HCT116 (cell line): ENCODE measurements around the gene MRPL58. TPM values are rescaled to one million over a fixed set of nuclear protein-coding genes. Genes with fewer than 3 reads are reported as not detected.

Experiments used
- ATAC-seq: fragments of 200-7000 bp; cut with Tn5 transposase; 2 replicates; pipeline ENCODE4 v1.9.1; 2020; ENCODE audit warnings: mild to moderate bottlenecking, moderate library complexity
- BruUV-seq: library from RNA; stranded (reverse); fragments of 400-500 nt; replicated peaks from 2 replicates; lab custom pipeline; 2021; lab: Mats Ljungman, UMichigan
- CTCF ChIA-PET: fragments of 300-600 bp; sonication (Branson Sonifier 250); formaldehyde crosslinking; loops from one replicate; lab custom pipeline; 2021; ENCODE audit warnings: antibody characterized with exemption; lab: Charles Lee
- POLR2A ChIA-PET: fragments of 300-600, 350-600 bp; sonication (Branson Sonifier 250); formaldehyde crosslinking; loops from one replicate; lab custom pipeline; 2021; ENCODE audit warnings: antibody characterized with exemption; lab: Charles Lee
- RAD21 ChIA-PET, 2 experiments: fragments of 300-600 bp; sonication (Branson Sonifier 250); formaldehyde crosslinking; loops; one replicate each; lab custom pipeline; 2023; ENCODE audit warnings: low total read pairs in 2 of 2; ENCODE audit not compliant: uncharacterized antibody in 2 of 2, unreplicated experiment in 2 of 2, low non-redundant PET in 1 of 2; lab: Charles Lee
- DNase-seq: peaks from one replicate; pipeline ENCODE4 v3.0.0-alpha.2; 2010; ENCODE audit warnings: low read depth, low spot score
- H2AFZ ChIP-seq: fragments of 200-600 bp; shearing (Covaris generic), sonication (generic); 2 replicates; pipeline ENCODE4 v1.6.1; 2017; ENCODE audit warnings: low read depth, mixed run types, mixed read lengths, antibody characterized with exemption, low read length; ENCODE audit not compliant: poor library complexity, severe bottlenecking
- H3K27ac ChIP-seq: 2 replicates; pipeline ENCODE4 v1.5.1; 2012; ENCODE audit warnings: low read depth, low read length
- H3K27me3 ChIP-seq: fragments of 200-600 bp; sonication (generic); 2 replicates; pipeline ENCODE4 v1.6.1; 2016; ENCODE audit warnings: mixed run types, low read length, mixed read lengths; ENCODE audit not compliant: insufficient read depth
- H3K36me3 ChIP-seq, 2 experiments: fragments of 200-500 bp in 1 of 2; fragments of 200-600 bp in 1 of 2; sonication (Bioruptor generic) in 1 of 2; sonication (generic) in 1 of 2; 2 replicates each; pipeline versions ENCODE4 v1.5.1 to v1.6.1; 2014 to 2016; ENCODE audit warnings: low read length in 2 of 2, inconsistent platforms in 1 of 2, mixed read lengths in 1 of 2, mixed run types in 1 of 2; ENCODE audit not compliant: insufficient read depth in 2 of 2, control insufficient read depth in 1 of 2
- H3K4me1 ChIP-seq, 2 experiments: fragments of 200-600 bp in 1 of 2; sonication (generic) in 1 of 2; 2 replicates each; pipeline versions ENCODE4 v1.5.1 to v1.6.1; 2012 to 2017; ENCODE audit warnings: low read length in 2 of 2, inconsistent platforms in 1 of 2, mild to moderate bottlenecking in 1 of 2, mixed read lengths in 1 of 2, mixed run types in 1 of 2, moderate library complexity in 1 of 2; ENCODE audit not compliant: insufficient read depth in 2 of 2, control insufficient read depth in 1 of 2
- H3K4me2 ChIP-seq: fragments of 200-600 bp; sonication (generic); 2 replicates; pipeline ENCODE4 v1.6.1; 2017; ENCODE audit warnings: mixed run types, low read length, mixed read lengths
- H3K4me3 ChIP-seq, 2 experiments: fragments of 200-600 bp in 1 of 2; sonication (generic) in 1 of 2; replicated peaks in 1 of 2; 2 replicates each; pipeline ENCODE4 v1.5.1; 2011 to 2016; ENCODE audit warnings: low read length in 2 of 2, control low read depth in 1 of 2, low read depth in 1 of 2, mild to moderate bottlenecking in 1 of 2, mixed read lengths in 1 of 2, mixed run types in 1 of 2
- H3K79me2 ChIP-seq: fragments of 200-600 bp; sonication (generic); 2 replicates; pipeline ENCODE4 v1.6.1; 2017; ENCODE audit warnings: mild to moderate bottlenecking, mixed run types, low read length, moderate library complexity, mixed read lengths; ENCODE audit not compliant: insufficient read depth
- H3K9ac ChIP-seq: fragments of 200-600 bp; sonication (generic); 2 replicates; pipeline ENCODE4 v1.6.1; 2016; ENCODE audit warnings: low read length, mixed read lengths
- H3K9me2 ChIP-seq: fragments of 200-600 bp; sonication (generic), shearing (Covaris generic); 2 replicates; pipeline ENCODE4 v1.6.1; 2017; ENCODE audit warnings: mixed run types, mild to moderate bottlenecking, moderate library complexity; ENCODE audit not compliant: insufficient read depth
- H3K9me3 ChIP-seq, 2 experiments: fragments of 200-500 bp in 1 of 2; fragments of 200-600 bp in 1 of 2; sonication (Bioruptor generic) in 1 of 2; sonication (generic) in 1 of 2; 2 replicates each; pipeline ENCODE4 v1.6.1; 2014 to 2017; ENCODE audit warnings: low read length in 2 of 2, mixed read lengths in 2 of 2, inconsistent platforms in 1 of 2, low read depth in 1 of 2, mild to moderate bottlenecking in 1 of 2, mixed run types in 1 of 2, moderate library complexity in 1 of 2; ENCODE audit not compliant: control insufficient read depth in 1 of 2, insufficient read depth in 1 of 2
- H4K20me1 ChIP-seq: fragments of 200-600 bp; sonication (generic), shearing (Covaris generic); 2 replicates; pipeline ENCODE4 v1.6.1; 2017; ENCODE audit warnings: mixed run types, mild to moderate bottlenecking, moderate library complexity; ENCODE audit not compliant: insufficient read depth
- ATF3 ChIP-seq: IDR thresholded peaks from 2 replicates; pipeline ENCODE4 v1.6.1; 2012
- CBX3 ChIP-seq: IDR thresholded peaks from 2 replicates; pipeline ENCODE4 v1.6.1; 2012; ENCODE audit warnings: low read depth
- FOSL1 ChIP-seq: IDR thresholded peaks from 2 replicates; pipeline ENCODE4 v1.6.1; 2012; ENCODE audit warnings: low read depth
- POLR2A ChIP-seq: IDR thresholded peaks from 2 replicates; pipeline ENCODE4 v1.7.0; 2011; ENCODE audit warnings: borderline replicate concordance; ENCODE audit not compliant: insufficient read depth, insufficient read length; ENCODE audit errors: extremely low read depth
- RAD21 ChIP-seq: IDR thresholded peaks from 2 replicates; pipeline ENCODE4 v1.6.1; 2012; ENCODE audit warnings: low read depth, mild to moderate bottlenecking
- REST ChIP-seq: IDR thresholded peaks from 2 replicates; pipeline ENCODE4 v1.6.1; 2012; ENCODE audit warnings: low read depth
- SIN3A ChIP-seq: IDR thresholded peaks from 2 replicates; pipeline ENCODE4 v1.6.1; 2012; ENCODE audit warnings: low read depth
- SP1 ChIP-seq: IDR thresholded peaks from 2 replicates; pipeline ENCODE4 v1.6.1; 2012; ENCODE audit warnings: low read depth
- ZFX ChIP-seq: fragments of 450-650 bp; IDR thresholded peaks from 2 replicates; pipeline ENCODE4 v1.6.1; 2017
- intact Hi-C: fragments of 100-400 bp; cut with micrococcal nuclease; formaldehyde crosslinking; loops from 2 replicates; pipeline ENCODE4 v1.10.0; 2022
- total RNA-seq: library from RNA; stranded (reverse); gene quantifications from one replicate; pipeline ENCODE4 v1.2.1, GENCODE V29; 2021; ENCODE audit not compliant: unreplicated experiment

MRPL58 gene
- total RNA-seq, 1 experiment from 2014 or later, result 80.5 TPM

GRCh38 chr17:75051941-75052340 lies 39.5 kb downstream of the MRPL58 start:
- no peaks in the 10 kb centered on the region for H3K9me3 ChIP-seq
- CTCF ChIA-PET, result interaction anchor here (1.2 kb wide), 1 partner anchor 149 kb away, joined by 3 read pairs; no protein-coding TSS in a partner anchor
- TF ChIP-seq RAD21 (no peak), FOSL1 (no peak), ZFX (no peak), REST (no peak), POLR2A (no peak), SP1 (no peak), SIN3A (no peak), ATF3 (no peak), CBX3 (no peak)
- TF ChIP-seq, all 23 proteins: peak for 0
- Histone ChIP-seq H3K27me3 (no peaks in the 10 kb centered on the region), H3K9ac (no peak overlapping the region), H3K79me2 (peaks cover 26% of the 10 kb centered on the region), H3K4me2 (no peak overlapping the region), H4K20me1 (no peaks in the 10 kb centered on the region), H3K36me3 (peaks cover 22 to 29% of the 10 kb centered on the region in 2 experiments; a peak in 3 of 4 replicates), H2AFZ (no peak overlapping the region), H3K9me2 (no peaks in the 10 kb centered on the region), H3K4me1 (peaks cover 10 to 16% of the 10 kb centered on the region in 2 experiments; a peak in 3 of 4 replicates), H3K27ac (no peak overlapping the region), H3K4me3 (no peak overlapping the region)
- intact Hi-C loops, result loop anchor here (10.0 kb wide), 1 partner anchor 53 kb away; the partner anchor contains the start of gene ARMC7
- ATAC-seq, result no peak
- POLR2A ChIA-PET, result no interaction called here
- no peak for DNase-seq
- BruUV-seq, result no TSS peak
- RAD21 ChIA-PET, result no interaction called here
